Gastrocnemius medialis (tissue), 4 donors: ENCODE measurements around the gene E2F1. TPM values are rescaled to one million over a fixed set of nuclear protein-coding genes. Genes with fewer than 3 reads are reported as not detected.

Experiments used
- ATAC-seq, 2 donors: fragments of 150-250 bp; one replicate each; pipeline ENCODE4 v1.9.1; 2016
- DNase-seq, 2 donors: peaks; one replicate each; pipeline ENCODE4 v3.0.0-alpha.2; 2019
- H3K27ac ChIP-seq, 4 donors: fragments of 200-600 bp; sonication (generic); 1 replicate in 1 of 4; 2 replicates in 3 of 4; pipeline ENCODE4 v1.5.1; 2016 to 2018; ENCODE audit warnings: mild to moderate bottlenecking in 2 of 4, moderate library complexity in 1 of 4
- H3K27me3 ChIP-seq, 3 donors: fragments of 200-600 bp; sonication (generic) in 2 of 3; 1 replicate in 1 of 3; 2 replicates in 2 of 3; pipeline versions ENCODE4 v1.5.1 to v1.6.0; 2016 to 2019; ENCODE audit warnings: mild to moderate bottlenecking in 1 of 3, moderate library complexity in 1 of 3
- H3K36me3 ChIP-seq, 2 donors: fragments of 200-600 bp; sonication (generic) in 1 of 2; one replicate each; pipeline ENCODE4 v1.5.1; 2017 to 2018
- H3K4me1 ChIP-seq, 2 donors: fragments of 200-600 bp; sonication (generic) in 1 of 2; one replicate each; pipeline ENCODE4 v1.5.1; 2016 to 2017; ENCODE audit warnings: mild to moderate bottlenecking in 2 of 2
- H3K4me3 ChIP-seq, 4 donors: fragments of 200-600 bp; sonication (generic) in 3 of 4; 1 replicate in 1 of 4; 2 replicates in 3 of 4; pipeline ENCODE4 v1.5.1; 2016 to 2019; ENCODE audit warnings: mild to moderate bottlenecking in 2 of 4
- H3K9me3 ChIP-seq, 3 donors: fragments of 200-600 bp; sonication (generic) in 2 of 3; 1 replicate in 1 of 3; 2 replicates in 2 of 3; pipeline ENCODE4 v1.5.1; 2016 to 2019
- CTCF ChIP-seq, 5 experiments: fragments of 450-650 bp in 3 of 5; fragments of 200-600 bp in 2 of 5; sonication (generic) in 2 of 5; IDR thresholded peaks in 4 of 5; conservative IDR thresholded peaks in 1 of 5; 1 replicate in 4 of 5; 2 replicates in 1 of 5; pipeline ENCODE4 v1.5.1; 2016 to 2019; ENCODE audit warnings: antibody characterized with exemption in 5 of 5, mild to moderate bottlenecking in 3 of 5, moderate library complexity in 3 of 5
- POLR2A ChIP-seq, 2 donors: fragments of 450-650 bp; IDR thresholded peaks; one replicate each; pipeline ENCODE4 v1.6.1; 2017; ENCODE audit warnings: antibody characterized with exemption in 2 of 2, mild to moderate bottlenecking in 2 of 2, moderate library complexity in 2 of 2
- in situ Hi-C, 4 donors: fragments of 200-750 bp; cut with MboI; loops; one replicate each; pipeline versions ENCODE4 v1.15.0 to v1.8.0; 2017; ENCODE audit warnings: low sequenced_read_pairs in 4 of 4
- intact Hi-C: fragments of 100-400 bp; cut with DNase I; formaldehyde crosslinking; loops from one replicate; pipeline ENCODE4 v1.15.1; 2023; ENCODE audit warnings: low total_unique reads
- total RNA-seq, 4 donors: library from RNA; depleted of rRNA; stranded (reverse); fragments of >200 nt; gene quantifications; one replicate each; pipeline versions ENCODE4 v1.1.0 to v1.2.3, GENCODE V29; 2016

Gene E2F1
- total RNA-seq, 4 donors from 2014 or later: 1.00 to 2.0 (median 1.4) TPM; not detected in 1

GRCh38 chr20:33673410-33674293, 12.5 kb downstream of the E2F1 start:
- Histone ChIP-seq H3K9me3 (no peaks in the 10 kb centered on the region), H3K4me1 (peaks cover 18 to 23% of the 10 kb centered on the region in 2 donors), H3K36me3 (peaks cover 0 to 13% of the 10 kb centered on the region in 2 donors), H3K4me3 (peak overlapping the region; percentile 78 to 83 (median 83)), H3K27me3 (no peaks in the 10 kb centered on the region), H3K27ac (peak overlapping the region; percentile 89 to 96 (median 93))
- ATAC-seq (peak; percentile 24 to 56), DNase-seq (no peak)
- in situ Hi-C loops: no loop called here
- TF ChIP-seq CTCF (IDR thresholded peaks at IDR 0.05 in 4 of 5, conservative IDR thresholded peaks at IDR 0.05 in 1 of 5) (no peak), POLR2A (IDR thresholded peaks at IDR 0.05) (no peak)
- intact Hi-C loops: loop anchor here (5.0 kb wide), 2 partner anchors 59 to 139 kb away; partner anchors contain the start of genes CHMP4B and ZNF341

DNA sequence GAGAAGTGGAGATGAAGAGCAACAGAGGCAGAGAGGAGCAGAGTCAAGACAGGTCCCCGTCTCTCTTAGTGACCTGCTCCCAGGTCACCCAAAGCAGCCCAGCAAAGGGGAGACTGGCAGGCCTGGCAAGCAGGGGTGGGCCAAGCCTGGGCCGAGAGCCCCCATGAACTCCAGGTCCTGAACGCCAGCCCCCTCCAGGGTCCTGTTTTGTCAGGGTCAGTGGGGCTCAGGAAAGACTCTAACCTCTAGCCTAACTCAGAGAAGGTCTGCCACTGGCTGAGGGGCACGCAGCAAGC, 13.1 kb downstream of the E2F1 start:
- peak overlapping the region; percentile 78 to 83 (median 83) for H3K4me3 ChIP-seq
- no peaks in the 10 kb centered on the region for H3K27me3 ChIP-seq
- no peak for TF ChIP-seq CTCF (IDR thresholded peaks at IDR 0.05 in 4 of 5, conservative IDR thresholded peaks at IDR 0.05 in 1 of 5)
- no peak for TF ChIP-seq POLR2A (IDR thresholded peaks at IDR 0.05)
- peaks cover 18 to 23% of the 10 kb centered on the region in 2 donors for H3K4me1 ChIP-seq
- H3K27ac ChIP-seq: peak overlapping the region; percentile 89 to 96 (median 93)
- peaks cover 0 to 15% of the 10 kb centered on the region in 2 donors for H3K36me3 ChIP-seq
- H3K9me3 ChIP-seq: no peaks in the 10 kb centered on the region
- intact Hi-C loops (loop anchor here (5.0 kb wide), 2 partner anchors 59 to 139 kb away; partner anchors contain the start of genes CHMP4B and ZNF341), in situ Hi-C loops (no loop called here)
- DNase-seq (no peak), ATAC-seq (no peak)

DNA sequence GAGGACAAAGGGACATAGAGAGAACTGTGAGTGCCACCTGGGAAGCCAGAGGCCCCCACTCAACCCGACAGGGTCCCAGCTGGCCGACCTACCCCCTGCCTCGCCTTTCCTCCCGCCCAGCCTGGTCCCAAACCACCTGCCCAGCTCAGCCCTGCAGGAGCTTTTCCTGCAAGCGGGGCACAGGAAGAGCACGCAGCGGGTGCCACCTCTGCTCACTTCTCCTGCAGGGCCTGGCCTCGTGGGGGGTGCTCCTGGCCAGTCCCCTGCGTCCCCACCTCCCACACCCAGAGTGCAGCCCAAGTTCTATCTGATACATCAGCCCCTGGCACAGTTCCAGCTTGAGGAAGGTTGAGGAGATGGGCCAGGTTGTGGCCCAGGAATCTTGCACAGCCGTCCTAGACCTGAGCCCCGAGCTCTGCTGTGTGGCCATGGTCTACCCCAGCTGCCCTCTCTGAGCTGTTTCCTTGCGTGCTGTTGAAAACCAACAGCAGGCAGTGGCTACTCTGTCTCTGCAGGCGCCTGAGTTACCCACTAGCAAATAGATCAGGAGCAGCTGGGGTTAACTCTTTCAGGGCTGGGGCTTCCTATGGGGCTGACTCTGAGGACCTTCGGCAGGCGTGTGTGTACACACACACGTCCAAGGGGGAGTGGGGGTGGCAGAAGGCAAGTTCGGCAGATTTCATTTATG, 13.6 kb downstream of the E2F1 start:
- intact Hi-C loops: loop anchor here (5.0 kb wide), 2 partner anchors 60 to 140 kb away; partner anchors contain the start of genes CHMP4B and ZNF341
- Histone ChIP-seq H3K4me3 (peak overlapping the region; percentile 78 to 83 (median 83)), H3K27ac (peak overlapping the region; percentile 89 to 96 (median 93)), H3K9me3 (no peaks in the 10 kb centered on the region), H3K36me3 (peaks cover 0 to 15% of the 10 kb centered on the region in 2 donors), H3K4me1 (peaks cover 18 to 23% of the 10 kb centered on the region in 2 donors), H3K27me3 (no peaks in the 10 kb centered on the region)
- ATAC-seq (no peak), DNase-seq (no peak)
- in situ Hi-C loops: no loop called here
- TF ChIP-seq CTCF (IDR thresholded peaks at IDR 0.05 in 4 of 5, conservative IDR thresholded peaks at IDR 0.05 in 1 of 5): no peak
- no peak for TF ChIP-seq POLR2A (IDR thresholded peaks at IDR 0.05)

DNA sequence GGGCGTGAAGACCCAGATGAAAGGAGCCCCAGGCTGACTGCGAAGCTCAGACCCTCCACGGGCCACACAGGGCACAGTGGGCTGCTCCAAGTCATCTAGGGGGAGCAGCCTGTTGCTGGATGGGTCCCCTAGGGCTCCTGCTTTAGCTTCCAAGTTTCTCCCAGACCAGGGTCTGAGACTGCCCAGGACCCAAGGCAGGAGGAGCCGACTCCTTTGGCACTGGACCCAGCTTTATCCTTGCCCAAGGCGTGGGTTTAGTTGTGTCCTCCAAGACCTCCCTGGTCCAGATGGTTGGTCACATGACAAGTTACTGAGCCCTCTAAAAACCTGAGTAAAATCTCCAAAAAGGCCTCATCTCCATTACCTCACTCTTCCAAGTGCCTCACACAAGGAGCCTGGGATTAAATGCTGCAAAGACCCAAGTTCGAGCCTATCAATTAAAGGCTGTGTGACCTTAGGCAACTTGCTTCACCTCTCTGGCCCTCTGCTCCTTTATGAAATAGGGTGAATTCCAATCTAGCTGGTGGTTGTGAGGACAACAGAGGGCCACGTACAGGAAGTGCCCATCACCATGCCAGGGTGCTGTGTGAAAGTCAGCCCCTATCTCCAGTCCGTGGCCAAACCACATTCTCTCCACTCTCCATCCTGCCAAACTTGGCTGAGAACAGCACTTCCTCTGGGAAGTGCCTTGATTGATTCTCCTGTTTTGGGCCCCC, 14.5 kb downstream of the E2F1 start:
- Histone ChIP-seq H3K9me3 (no peaks in the 10 kb centered on the region), H3K4me1 (peaks cover 18 to 23% of the 10 kb centered on the region in 2 donors), H3K27ac (peak overlapping the region in 2 of 4 donors; percentile 92 to 96), H3K36me3 (peaks cover 0 to 15% of the 10 kb centered on the region in 2 donors), H3K27me3 (no peaks in the 10 kb centered on the region), H3K4me3 (no peak overlapping the region)
- in situ Hi-C loops (no loop called here), intact Hi-C loops (loop anchor here (5.0 kb wide), 2 partner anchors 61 to 141 kb away; partner anchors contain the start of genes CHMP4B and ZNF341)
- no peak for ATAC-seq
- no peak for DNase-seq
- TF ChIP-seq POLR2A (IDR thresholded peaks at IDR 0.05) (no peak), CTCF (IDR thresholded peaks at IDR 0.05 in 4 of 5, conservative IDR thresholded peaks at IDR 0.05 in 1 of 5) (no peak)
